Muscle layer of colon (tissue), 2 donors: ENCODE data around the gene TLK1.

Source experiments
- H3K27ac ChIP-seq: one replicate; pipeline ENCODE4 v1.7.0; 2013; ENCODE audit warnings: low read depth, mild to moderate bottlenecking, low read length, moderate library complexity
- H3K27me3 ChIP-seq, 2 donors: one replicate each; pipeline ENCODE4 v1.7.0; 2013; ENCODE audit warnings: low read length in 2 of 2, mild to moderate bottlenecking in 2 of 2; ENCODE audit not compliant: insufficient read depth in 2 of 2, control insufficient read depth in 1 of 2
- H3K36me3 ChIP-seq: one replicate; pipeline ENCODE4 v1.7.0; 2013; ENCODE audit warnings: mild to moderate bottlenecking, low read length; ENCODE audit not compliant: insufficient read depth
- H3K4me1 ChIP-seq: one replicate; pipeline ENCODE4 v1.7.0; 2013; ENCODE audit warnings: mild to moderate bottlenecking, low read length; ENCODE audit not compliant: insufficient read depth
- H3K4me3 ChIP-seq, 2 donors: one replicate each; pipeline ENCODE4 v1.7.0; 2013; ENCODE audit warnings: low read length in 2 of 2, low read depth in 1 of 2, mild to moderate bottlenecking in 1 of 2, moderate library complexity in 1 of 2
- H3K9ac ChIP-seq: one replicate; pipeline ENCODE4 v1.7.0; 2013; ENCODE audit warnings: low read length
- H3K9me3 ChIP-seq: one replicate; pipeline ENCODE4 v1.7.0; 2013; ENCODE audit warnings: mild to moderate bottlenecking, low read length
- donor health status: abdominal sarcoma.
- donor health status: Adenocarcinoma of cecum.

The TLK1 gene

DNA sequence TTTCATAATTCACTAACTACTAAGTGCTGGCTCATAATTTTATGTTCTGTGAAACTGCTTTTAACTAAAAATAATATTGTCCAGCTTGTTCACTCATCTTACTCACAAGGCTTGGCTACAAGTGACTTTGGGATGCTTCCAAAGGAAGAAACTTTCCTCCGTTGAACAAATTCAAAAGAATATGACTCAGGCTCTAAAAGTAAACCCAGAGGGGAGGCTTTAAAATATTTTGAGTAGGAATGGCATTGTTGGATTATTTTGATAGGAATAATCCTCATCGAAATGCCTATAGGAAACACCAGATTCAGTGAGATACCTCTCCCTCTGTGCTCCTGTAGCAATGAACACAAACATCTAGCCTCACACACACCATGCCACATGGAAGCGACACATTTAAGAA is 25.2 kb upstream of the TLK1 start:
- H3K9ac ChIP-seq, result no peak overlapping the region
- H3K4me3 ChIP-seq, result no peak overlapping the region
- H3K27ac ChIP-seq, result no peak overlapping the region
- H3K36me3 ChIP-seq, result no peaks in the 10 kb centered on the region
- H3K9me3 ChIP-seq, result no peaks in the 10 kb centered on the region
- H3K27me3 ChIP-seq, result no peaks in the 10 kb centered on the region
- peaks cover 14% of the 10 kb centered on the region for H3K4me1 ChIP-seq

DNA sequence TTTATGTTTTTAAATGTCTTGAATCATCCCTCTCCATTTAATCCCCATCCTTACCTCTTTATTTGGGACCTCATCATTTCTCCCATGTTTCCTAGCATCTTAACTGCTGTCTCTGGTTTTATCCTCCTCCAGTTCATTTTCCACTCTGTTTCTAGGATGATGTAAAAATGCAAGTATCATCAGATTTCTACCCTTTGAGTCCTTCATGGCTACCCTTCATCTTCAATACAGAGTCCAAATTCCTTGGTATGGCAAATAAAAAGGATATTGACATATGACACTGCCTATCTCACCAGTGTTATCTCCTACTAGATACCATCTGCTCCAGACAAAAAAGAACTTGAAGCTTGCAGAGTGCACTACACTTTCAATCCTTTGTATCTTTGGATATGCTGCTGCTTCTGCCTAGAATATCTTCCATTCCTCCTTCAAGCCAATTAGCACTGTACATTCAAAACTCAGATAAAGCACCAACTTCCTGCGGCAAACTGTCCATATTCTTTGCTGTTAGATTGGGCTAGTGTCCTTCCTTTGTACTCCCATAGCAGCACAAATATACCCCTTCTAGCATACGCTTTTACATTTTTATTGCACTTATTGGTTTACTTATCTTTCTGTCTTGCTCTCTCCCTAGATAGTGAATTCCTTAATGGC is 24.6 kb upstream of the TLK1 start:
- Histone ChIP-seq H3K27ac (no peak overlapping the region), H3K4me3 (no peak overlapping the region), H3K9me3 (no peaks in the 10 kb centered on the region), H3K36me3 (no peaks in the 10 kb centered on the region), H3K9ac (no peak overlapping the region), H3K4me1 (peaks cover 14% of the 10 kb centered on the region), H3K27me3 (no peaks in the 10 kb centered on the region)

DNA sequence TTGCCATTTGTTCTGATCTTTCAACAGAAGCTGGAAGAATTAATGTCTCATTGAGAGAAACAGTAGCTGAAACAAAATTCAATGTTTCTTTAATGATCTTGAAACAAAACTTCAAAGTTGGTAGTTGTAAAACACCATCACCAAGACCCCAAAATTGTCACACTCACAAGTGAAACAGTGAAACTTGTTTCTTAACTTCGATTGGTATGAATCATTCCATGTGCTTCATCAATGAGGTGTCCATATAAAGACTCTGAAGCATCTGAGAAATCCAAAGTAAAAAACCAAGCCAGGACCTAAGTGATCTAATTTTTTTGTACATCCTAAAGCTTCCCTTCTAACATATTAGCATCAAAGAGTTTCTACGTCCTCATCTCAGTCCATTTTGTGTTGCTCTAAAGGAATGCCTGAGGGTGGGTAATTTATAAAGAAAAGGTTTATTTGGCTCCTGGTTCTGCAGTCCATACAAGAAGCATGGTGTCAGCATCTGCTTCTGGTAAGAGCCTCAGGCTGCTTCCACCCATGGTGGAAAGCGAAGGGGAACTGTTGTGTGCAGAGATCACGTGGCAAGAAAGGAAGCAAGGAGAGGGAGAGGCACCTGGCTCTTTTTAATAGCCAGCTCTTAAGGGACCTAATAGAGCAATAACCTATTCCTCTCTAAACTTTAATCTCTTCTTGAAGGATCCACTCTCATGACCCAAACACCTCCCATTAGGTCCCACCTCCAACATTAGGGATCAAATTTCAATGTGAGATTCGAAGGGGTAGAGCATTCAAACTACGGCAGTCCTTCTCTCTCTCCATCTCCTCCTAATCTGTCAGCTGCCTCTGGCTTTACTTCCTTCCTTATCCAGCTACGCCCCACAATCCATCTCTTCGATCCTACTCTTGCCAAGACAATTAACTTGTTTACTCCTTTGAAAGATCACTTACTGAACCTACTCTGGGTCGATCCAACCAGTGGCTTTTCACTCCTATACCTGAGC is 20.7 kb upstream of the TLK1 start:
- Histone ChIP-seq H3K9ac (no peak overlapping the region), H3K27me3 (no peaks in the 10 kb centered on the region), H3K27ac (no peak overlapping the region), H3K4me3 (no peak overlapping the region), H3K36me3 (no peaks in the 10 kb centered on the region), H3K4me1 (peaks cover 12% of the 10 kb centered on the region), H3K9me3 (no peaks in the 10 kb centered on the region)

DNA sequence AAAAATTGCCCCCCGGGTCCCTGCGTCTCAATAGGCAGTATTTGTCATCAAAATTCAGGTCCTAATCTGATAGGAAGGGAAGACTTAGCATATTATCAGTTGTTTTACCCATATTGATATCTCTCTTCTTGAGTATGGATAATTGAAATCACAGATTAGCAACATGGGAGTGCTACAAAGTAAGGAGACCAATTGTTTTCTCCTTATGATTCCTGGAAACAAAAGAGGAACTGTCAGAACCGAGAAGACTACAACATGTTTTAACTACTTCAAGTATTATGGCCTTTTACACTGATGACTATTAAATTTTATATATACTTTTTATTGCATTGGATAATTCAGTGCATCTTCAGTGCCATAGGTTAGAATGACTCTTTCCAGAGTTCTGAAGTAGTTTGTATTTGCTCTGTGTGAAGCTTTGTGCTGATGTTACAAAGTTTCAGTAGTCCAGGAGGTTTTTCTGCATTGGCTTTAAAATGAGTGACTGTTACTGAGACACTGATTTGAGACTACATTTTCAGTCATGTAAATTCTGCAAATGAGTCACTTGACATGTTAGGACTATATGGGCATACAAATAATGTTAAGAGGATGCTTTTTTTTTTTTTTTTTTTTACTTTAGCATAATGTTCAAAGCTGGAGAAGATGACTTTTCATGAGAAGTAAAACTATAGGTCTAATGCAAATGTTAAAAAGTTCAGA is 19.7 kb upstream of the TLK1 start:
- Histone ChIP-seq H3K9me3 (no peaks in the 10 kb centered on the region), H3K27ac (no peak overlapping the region), H3K4me3 (no peak overlapping the region), H3K4me1 (peaks cover 2% of the 10 kb centered on the region), H3K36me3 (no peaks in the 10 kb centered on the region), H3K9ac (no peak overlapping the region), H3K27me3 (no peaks in the 10 kb centered on the region)

DNA sequence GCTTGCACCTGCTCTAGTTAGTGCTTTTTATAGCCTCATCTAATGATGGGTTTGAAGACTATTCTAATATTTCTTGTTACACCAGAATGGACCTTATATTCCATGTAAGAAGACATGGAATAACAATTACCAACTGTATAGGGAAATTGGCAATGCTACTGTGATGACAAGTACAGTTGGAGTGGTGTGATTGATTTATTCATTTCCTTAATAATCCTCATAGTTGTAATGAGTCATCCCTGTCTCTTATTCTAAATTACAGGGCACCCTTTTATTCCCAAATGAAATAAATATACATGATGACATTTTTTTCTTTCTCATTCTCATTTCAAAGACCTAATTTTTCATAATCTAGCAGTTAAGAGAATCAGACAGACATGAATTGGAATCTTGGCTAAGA is 18.3 kb upstream of the TLK1 start:
- no peaks in the 10 kb centered on the region for H3K27me3 ChIP-seq
- H3K36me3 ChIP-seq, result no peaks in the 10 kb centered on the region
- no peak overlapping the region for H3K27ac ChIP-seq
- H3K4me1 ChIP-seq, result no peaks in the 10 kb centered on the region
- H3K4me3 ChIP-seq, result no peak overlapping the region
- H3K9ac ChIP-seq, result no peak overlapping the region
- no peaks in the 10 kb centered on the region for H3K9me3 ChIP-seq

DNA sequence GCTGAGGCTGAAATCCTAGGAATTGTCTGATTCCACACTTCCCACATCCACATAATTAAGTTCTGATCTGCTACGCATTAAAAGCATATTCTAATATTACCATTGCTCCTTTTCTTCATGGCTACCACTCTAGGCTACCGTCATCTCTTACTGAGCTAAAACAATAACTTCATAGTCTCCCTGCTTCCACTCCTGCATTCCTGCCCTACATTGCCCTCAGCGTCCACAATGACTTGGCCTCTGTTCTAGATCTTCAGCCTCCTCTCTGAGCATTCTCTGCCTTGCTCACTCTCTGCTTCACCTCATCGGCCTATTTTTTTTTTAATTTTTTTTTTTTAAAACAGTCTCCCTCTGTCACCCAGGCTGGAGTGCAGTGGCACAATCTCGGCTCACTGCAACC is 15.8 kb upstream of the TLK1 start:
- H3K4me1 ChIP-seq, result no peaks in the 10 kb centered on the region
- no peaks in the 10 kb centered on the region for H3K9me3 ChIP-seq
- H3K27me3 ChIP-seq, result no peaks in the 10 kb centered on the region
- no peaks in the 10 kb centered on the region for H3K36me3 ChIP-seq
- no peak overlapping the region for H3K27ac ChIP-seq
- no peak overlapping the region for H3K4me3 ChIP-seq
- H3K9ac ChIP-seq, result no peak overlapping the region

DNA sequence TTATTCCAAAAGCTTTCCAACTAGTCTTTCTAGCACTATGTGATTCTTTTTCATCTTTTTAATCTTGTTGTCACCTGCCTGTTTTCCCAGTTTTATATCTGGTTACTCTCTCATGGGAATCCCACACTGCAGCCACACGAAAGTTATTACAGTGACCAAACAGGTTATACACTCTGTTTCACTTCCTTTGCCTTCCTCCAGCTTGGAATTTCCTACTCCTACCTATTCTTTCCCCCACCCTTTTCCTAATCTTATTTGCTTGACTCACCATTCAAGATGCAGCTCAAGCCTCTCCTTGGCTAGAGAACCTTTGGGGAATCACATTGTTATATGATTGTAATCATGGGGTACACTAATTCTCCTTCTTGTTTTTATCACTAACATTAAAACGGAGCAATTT is 13.4 kb upstream of the TLK1 start:
- H3K4me1 ChIP-seq, result peaks cover 4% of the 10 kb centered on the region
- no peak overlapping the region for H3K27ac ChIP-seq

DNA sequence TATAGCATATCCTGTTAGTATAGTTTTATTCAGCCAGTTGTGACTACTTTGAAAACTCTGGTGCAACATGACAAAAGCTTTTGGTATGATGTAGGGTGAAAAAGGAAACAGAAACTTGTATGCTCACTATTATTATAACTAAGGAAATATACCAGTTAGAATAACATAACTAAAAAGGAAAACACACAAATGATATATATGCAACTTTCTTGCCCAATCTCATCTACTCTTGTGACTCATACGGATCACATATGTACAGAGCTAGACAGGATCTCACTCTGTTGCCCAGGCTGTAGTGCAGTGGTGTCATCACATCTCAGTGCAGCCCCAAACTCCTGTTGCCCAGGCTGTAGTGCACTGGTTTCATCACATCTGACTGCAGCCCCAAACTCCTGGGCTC is 12.4 kb upstream of the TLK1 start:
- H3K27ac ChIP-seq, result no peak overlapping the region
- no peaks in the 10 kb centered on the region for H3K36me3 ChIP-seq
- no peak overlapping the region for H3K9ac ChIP-seq
- H3K9me3 ChIP-seq, result no peaks in the 10 kb centered on the region
- no peak overlapping the region for H3K4me3 ChIP-seq
- H3K27me3 ChIP-seq, result no peaks in the 10 kb centered on the region
- peaks cover 4% of the 10 kb centered on the region for H3K4me1 ChIP-seq

More for the DNA sequence above, 13.4 kb upstream of the TLK1 start:
- Histone ChIP-seq H3K27me3 (no peaks in the 10 kb centered on the region), H3K4me3 (no peak overlapping the region), H3K9me3 (no peaks in the 10 kb centered on the region), H3K36me3 (no peaks in the 10 kb centered on the region), H3K9ac (no peak overlapping the region)

DNA sequence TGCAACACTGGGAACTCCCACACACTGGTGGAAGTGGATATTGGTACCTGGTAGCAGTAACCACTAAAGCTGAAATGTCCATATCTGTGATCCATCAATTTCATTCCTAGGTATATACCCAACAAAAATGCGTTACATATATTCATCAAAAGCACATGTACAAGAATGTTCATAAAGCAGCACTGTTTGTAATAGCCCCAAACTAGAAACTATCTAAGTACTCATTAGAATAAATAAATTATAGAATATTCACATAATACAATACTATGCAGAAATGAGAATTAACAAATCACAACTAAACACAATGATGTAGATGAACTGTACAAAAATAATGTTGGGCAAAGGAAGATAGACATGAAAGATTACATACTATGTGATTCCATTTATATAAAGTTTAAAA is 11.1 kb upstream of the TLK1 start:
- H3K27me3 ChIP-seq, result no peaks in the 10 kb centered on the region
- H3K9ac ChIP-seq, result no peak overlapping the region

DNA sequence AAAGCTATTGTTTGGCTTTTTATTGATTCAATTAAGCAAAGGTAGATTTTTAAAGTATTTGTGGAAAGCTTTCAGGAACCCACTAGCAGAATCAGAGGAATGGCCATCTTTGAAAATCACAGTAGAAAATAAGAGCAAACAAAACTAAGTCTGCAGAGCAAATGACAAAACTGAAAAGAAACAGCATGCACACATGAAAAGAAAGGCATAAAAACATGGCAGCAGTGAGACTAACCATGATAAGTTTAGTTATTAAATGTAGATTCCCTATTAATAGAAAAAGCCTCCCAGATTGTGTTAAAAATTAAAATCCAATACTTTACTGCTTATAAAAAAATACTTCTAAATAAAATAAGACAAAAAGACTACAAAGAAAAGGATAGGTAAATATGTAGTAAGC is 9.1 kb upstream of the TLK1 start:
- H3K4me3 ChIP-seq, result no peak overlapping the region
- no peaks in the 10 kb centered on the region for H3K27me3 ChIP-seq
- H3K27ac ChIP-seq, result no peak overlapping the region
- H3K36me3 ChIP-seq, result no peaks in the 10 kb centered on the region
- H3K4me1 ChIP-seq, result peaks cover 4% of the 10 kb centered on the region
- no peak overlapping the region for H3K9ac ChIP-seq
- no peaks in the 10 kb centered on the region for H3K9me3 ChIP-seq

More for the DNA sequence above, 11.1 kb upstream of the TLK1 start:
- Histone ChIP-seq H3K27ac (no peak overlapping the region), H3K4me3 (no peak overlapping the region), H3K9me3 (no peaks in the 10 kb centered on the region), H3K4me1 (peaks cover 4% of the 10 kb centered on the region), H3K36me3 (no peaks in the 10 kb centered on the region)

DNA sequence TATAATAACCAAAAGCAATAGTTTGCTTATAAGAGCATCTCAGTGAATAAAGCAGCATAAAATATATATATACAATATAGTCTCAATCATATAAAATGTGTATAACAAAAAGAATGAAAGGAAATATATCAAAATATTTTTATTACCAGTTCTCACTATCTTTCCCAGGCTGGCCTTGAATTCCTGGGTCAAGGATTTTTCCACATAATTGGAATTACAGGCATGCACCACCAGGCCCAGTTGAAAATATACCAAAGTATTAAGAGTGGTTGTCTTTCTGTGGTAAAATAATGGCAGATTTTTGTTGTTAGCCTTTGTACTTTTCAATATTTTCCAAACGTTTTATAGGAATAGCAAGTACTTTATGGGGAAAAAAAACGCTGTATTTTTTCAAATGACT is 8.6 kb upstream of the TLK1 start:
- H3K27ac ChIP-seq, result no peak overlapping the region
- H3K4me1 ChIP-seq, result peaks cover 4% of the 10 kb centered on the region
- no peaks in the 10 kb centered on the region for H3K27me3 ChIP-seq
- no peaks in the 10 kb centered on the region for H3K9me3 ChIP-seq
- H3K9ac ChIP-seq, result no peak overlapping the region
- H3K36me3 ChIP-seq, result no peaks in the 10 kb centered on the region
- no peak overlapping the region for H3K4me3 ChIP-seq
